MCF 10A (cell line): ENCODE measurements around the gene SLAMF1. TPM values are rescaled to one million over a fixed set of nuclear protein-coding genes. Genes with fewer than 3 reads are reported as not detected.
"Not testable (repeated sequence)": the region's sequence is repeated elsewhere in the genome, so short reads cannot be mapped to it uniquely, and the experiment has no call there.

Experiments used
- BruUV-seq: library from RNA; stranded (reverse); fragments of 400-500 nt; replicated peaks from 2 replicates; lab custom pipeline; 2021; lab: Mats Ljungman, UMichigan
- CTCF ChIA-PET: fragments of 300-600 bp; sonication (Branson Sonifier 250); formaldehyde crosslinking; extraction: SDS; loops from one replicate; lab custom pipeline; 2021; ENCODE audit warnings: antibody characterized with exemption, inconsistent platforms; lab: Yijun Ruan, JAX
- POLR2A ChIA-PET: fragments of 300-600, 350-650 bp; sonication (Branson Sonifier 250); formaldehyde crosslinking; extraction: SDS; loops from one replicate; lab custom pipeline; 2020; ENCODE audit warnings: antibody characterized with exemption, inconsistent platforms; lab: Yijun Ruan, JAX
- DNase-seq: peaks from one replicate; pipeline ENCODE4 v3.0.0-alpha.2; 2018; ENCODE audit not compliant: unreplicated experiment
- H3K27ac Mint-ChIP-seq: one replicate; pipeline ENCODE4 v1.8.0; 2022; ENCODE audit warnings: mild to moderate bottlenecking, low read depth, mixed read lengths; ENCODE audit not compliant: unreplicated experiment
- H3K27me3 Mint-ChIP-seq: one replicate; pipeline ENCODE4 v1.8.0; 2022; ENCODE audit warnings: mixed read lengths; ENCODE audit not compliant: insufficient read depth, unreplicated experiment
- H3K36me3 Mint-ChIP-seq: one replicate; pipeline ENCODE4 v1.8.0; 2022; ENCODE audit warnings: mild to moderate bottlenecking, moderate library complexity, mixed read lengths; ENCODE audit not compliant: insufficient read depth, unreplicated experiment
- H3K4me1 Mint-ChIP-seq: one replicate; pipeline ENCODE4 v1.8.0; 2022; ENCODE audit warnings: mixed read lengths; ENCODE audit not compliant: insufficient read depth, unreplicated experiment
- H3K4me3 Mint-ChIP-seq: one replicate; pipeline ENCODE4 v1.8.0; 2022; ENCODE audit warnings: mild to moderate bottlenecking, moderate library complexity, mixed read lengths; ENCODE audit not compliant: unreplicated experiment
- H3K9me3 Mint-ChIP-seq: one replicate; pipeline ENCODE4 v1.8.0; 2022; ENCODE audit warnings: mixed read lengths; ENCODE audit not compliant: unreplicated experiment
- intact Hi-C: fragments of 100-400 bp; cut with micrococcal nuclease; formaldehyde crosslinking; loops from 2 replicates; pipeline ENCODE4 v1.14.1; 2022
- total RNA-seq: library from RNA; stranded (reverse); gene quantifications from 2 replicates; pipeline ENCODE4 v1.2.3, GENCODE V29; 2022
- TF ChIP-seq, protein P1 (sequence below): fragments of 200-600 bp; IDR thresholded peaks from one replicate; pipeline ENCODE4 v1.8.0; 2022; ENCODE audit warnings: antibody characterized with exemption, mild to moderate bottlenecking; ENCODE audit not compliant: unreplicated experiment

The SLAMF1 gene
- total RNA-seq, 1 experiment from 2014 or later: not detected

DNA sequence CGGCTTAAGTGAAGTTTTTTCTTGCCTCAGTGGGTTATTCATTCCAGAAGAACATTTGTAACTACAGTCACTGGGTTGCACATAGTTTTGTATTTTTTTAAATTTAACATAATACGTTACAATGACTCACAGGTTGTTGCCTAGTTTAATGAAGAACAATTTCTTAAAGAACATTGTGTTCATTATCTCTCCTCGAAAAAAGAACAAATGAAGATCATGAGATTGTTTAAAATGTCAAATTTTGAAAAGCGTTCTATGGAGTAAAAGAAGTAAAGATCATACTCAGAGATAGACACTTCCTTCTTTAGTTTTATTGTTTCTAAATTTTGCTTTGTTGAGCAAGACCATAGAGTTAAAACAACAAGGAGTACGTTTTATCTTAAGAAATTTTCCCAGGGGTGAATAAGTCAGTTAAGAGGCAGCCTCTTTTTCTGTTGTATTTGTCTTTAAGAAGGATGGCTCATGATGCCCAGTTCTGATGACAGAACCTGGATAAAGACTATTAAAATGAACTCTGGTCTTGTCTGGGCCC is 10.5 kb upstream of the SLAMF1 start:
- H3K4me1 Mint-ChIP-seq: peaks cover 21% of the 10 kb centered on the region
- TF ChIP-seq, protein P1, sequence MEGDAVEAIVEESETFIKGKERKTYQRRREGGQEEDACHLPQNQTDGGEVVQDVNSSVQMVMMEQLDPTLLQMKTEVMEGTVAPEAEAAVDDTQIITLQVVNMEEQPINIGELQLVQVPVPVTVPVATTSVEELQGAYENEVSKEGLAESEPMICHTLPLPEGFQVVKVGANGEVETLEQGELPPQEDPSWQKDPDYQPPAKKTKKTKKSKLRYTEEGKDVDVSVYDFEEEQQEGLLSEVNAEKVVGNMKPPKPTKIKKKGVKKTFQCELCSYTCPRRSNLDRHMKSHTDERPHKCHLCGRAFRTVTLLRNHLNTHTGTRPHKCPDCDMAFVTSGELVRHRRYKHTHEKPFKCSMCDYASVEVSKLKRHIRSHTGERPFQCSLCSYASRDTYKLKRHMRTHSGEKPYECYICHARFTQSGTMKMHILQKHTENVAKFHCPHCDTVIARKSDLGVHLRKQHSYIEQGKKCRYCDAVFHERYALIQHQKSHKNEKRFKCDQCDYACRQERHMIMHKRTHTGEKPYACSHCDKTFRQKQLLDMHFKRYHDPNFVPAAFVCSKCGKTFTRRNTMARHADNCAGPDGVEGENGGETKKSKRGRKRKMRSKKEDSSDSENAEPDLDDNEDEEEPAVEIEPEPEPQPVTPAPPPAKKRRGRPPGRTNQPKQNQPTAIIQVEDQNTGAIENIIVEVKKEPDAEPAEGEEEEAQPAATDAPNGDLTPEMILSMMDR: no peak
- no TSS peak for BruUV-seq
- H3K4me3 Mint-ChIP-seq: peak overlapping the region; percentile 51
- no peaks in the 10 kb centered on the region for H3K36me3 Mint-ChIP-seq
- H3K27me3 Mint-ChIP-seq: no peaks in the 10 kb centered on the region
- intact Hi-C loops: no loop called here
- ChIA-PET CTCF (interaction anchor here (0.9 kb wide), 1 partner anchor 18 kb away, joined by 3 read pairs; no protein-coding TSS in a partner anchor), POLR2A (interaction anchor here (1.0 kb wide), 1 partner anchor 25 kb away, joined by 3 read pairs; no protein-coding TSS in a partner anchor)
- H3K27ac Mint-ChIP-seq: peak overlapping the region; percentile 97
- no peaks in the 10 kb centered on the region for H3K9me3 Mint-ChIP-seq
- DNase-seq: peak; percentile 36

DNA sequence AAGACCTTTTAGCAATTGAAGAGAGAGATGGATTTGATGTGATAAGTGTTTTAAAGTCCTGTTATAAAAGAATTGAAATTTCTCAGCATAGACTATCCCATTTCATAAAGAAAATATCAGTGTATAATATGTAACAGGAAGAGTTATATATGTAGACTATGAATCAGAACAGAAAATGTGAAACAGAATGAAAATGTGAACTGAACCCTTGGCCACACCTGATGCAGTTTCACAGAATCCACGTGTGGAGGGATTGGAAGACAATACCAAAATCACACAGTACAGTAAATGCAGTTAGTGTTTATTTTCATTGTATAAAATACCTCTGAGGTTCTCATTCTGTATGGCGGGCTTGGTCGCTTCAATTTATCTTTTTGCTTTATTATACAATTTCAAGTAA is 9.9 kb upstream of the SLAMF1 start:
- BruUV-seq: no TSS peak
- CTCF ChIA-PET: interaction anchor here (0.6 to 0.7 kb wide), 2 partner anchors 15 to 1374 kb away, joined by 3 read pairs; no protein-coding TSS in a partner anchor
- DNase-seq: no peak
- Mint-ChIP-seq H3K27me3 (no peaks in the 10 kb centered on the region), H3K36me3 (no peaks in the 10 kb centered on the region), H3K27ac (peak overlapping the region; percentile 97), H3K4me1 (peaks cover 21% of the 10 kb centered on the region), H3K4me3 (no peak overlapping the region), H3K9me3 (no peaks in the 10 kb centered on the region)
- TF ChIP-seq, protein P1: no peak
- POLR2A ChIA-PET: no interaction called here
- intact Hi-C loops: no loop called here

DNA sequence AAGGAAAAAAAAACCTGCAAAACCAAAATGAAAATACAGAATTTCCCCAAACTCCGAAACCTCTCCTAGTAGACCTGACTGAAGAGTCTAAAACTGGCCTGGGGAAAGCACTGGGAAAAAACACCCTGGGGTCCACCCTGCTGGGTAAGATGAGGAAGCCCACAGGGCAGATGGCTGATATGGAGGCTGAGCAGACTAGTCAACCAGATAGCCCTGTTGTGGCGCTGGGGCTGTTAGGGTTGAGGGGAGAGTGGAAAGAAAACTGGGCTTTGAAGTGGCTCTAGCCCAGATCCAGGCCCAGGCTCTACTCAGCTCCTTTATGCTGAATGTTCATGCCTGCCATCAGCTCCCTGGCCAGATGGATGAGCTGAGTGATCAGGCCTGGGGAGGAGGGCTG is 6.8 kb upstream of the SLAMF1 start:
- CTCF ChIA-PET: interaction anchor here (1.0 kb wide), 1 partner anchor 22 kb away, joined by 3 read pairs; no protein-coding TSS in a partner anchor
- no peak overlapping the region for H3K4me3 Mint-ChIP-seq
- H3K4me1 Mint-ChIP-seq: peaks cover 20% of the 10 kb centered on the region
- peaks cover 6% of the 10 kb centered on the region for H3K36me3 Mint-ChIP-seq
- H3K9me3 Mint-ChIP-seq: no peaks in the 10 kb centered on the region
- POLR2A ChIA-PET: no interaction called here
- BruUV-seq: no TSS peak
- H3K27ac Mint-ChIP-seq: no peak overlapping the region
- H3K27me3 Mint-ChIP-seq: no peaks in the 10 kb centered on the region
- DNase-seq: no peak
- intact Hi-C loops: no loop called here
- TF ChIP-seq, protein P1: no peak

DNA sequence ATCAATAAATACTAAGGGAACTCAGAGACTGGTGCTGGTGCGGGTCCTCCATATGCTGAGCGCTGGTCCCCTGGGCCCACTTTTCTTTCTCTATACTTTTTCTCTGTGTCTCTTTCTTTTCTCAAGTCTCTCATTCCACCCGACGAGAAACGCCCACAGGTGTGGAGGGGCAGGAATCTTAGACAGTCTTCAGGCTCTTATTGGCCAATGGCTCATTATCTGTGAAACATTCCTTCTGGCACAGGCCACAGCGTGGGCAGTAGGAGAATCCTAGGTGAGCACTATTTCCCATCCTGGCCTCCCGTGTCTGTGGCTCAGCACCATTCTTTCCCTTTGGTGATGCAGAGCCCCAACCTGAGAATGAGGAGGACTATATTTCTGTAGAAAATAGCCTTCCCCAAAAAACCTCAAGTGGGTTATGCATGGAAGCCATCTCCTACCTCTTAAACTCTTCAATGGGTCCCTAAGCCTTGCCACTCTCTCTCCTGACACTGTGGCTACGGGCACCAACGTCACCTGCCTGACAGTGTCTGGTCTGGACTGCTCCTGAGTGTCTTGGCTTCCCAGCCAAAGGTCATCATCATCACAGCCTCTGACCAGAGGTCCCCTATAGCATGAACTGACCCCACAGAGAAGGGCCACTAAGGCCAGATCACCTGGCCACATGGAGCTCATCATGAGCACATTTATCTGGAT is 6.2 kb upstream of the SLAMF1 start:
- intact Hi-C loops: no loop called here
- no peaks in the 10 kb centered on the region for H3K9me3 Mint-ChIP-seq
- no TSS peak for BruUV-seq
- TF ChIP-seq, protein P1: no peak
- POLR2A ChIA-PET: no interaction called here
- H3K27me3 Mint-ChIP-seq: no peaks in the 10 kb centered on the region
- H3K4me1 Mint-ChIP-seq: peaks cover 15% of the 10 kb centered on the region
- DNase-seq: no peak
- H3K36me3 Mint-ChIP-seq: peaks cover 6% of the 10 kb centered on the region
- CTCF ChIA-PET: interaction anchor here (1.0 kb wide), 1 partner anchor 22 kb away, joined by 3 read pairs; no protein-coding TSS in a partner anchor
- H3K4me3 Mint-ChIP-seq: no peak overlapping the region
- no peak overlapping the region for H3K27ac Mint-ChIP-seq

DNA sequence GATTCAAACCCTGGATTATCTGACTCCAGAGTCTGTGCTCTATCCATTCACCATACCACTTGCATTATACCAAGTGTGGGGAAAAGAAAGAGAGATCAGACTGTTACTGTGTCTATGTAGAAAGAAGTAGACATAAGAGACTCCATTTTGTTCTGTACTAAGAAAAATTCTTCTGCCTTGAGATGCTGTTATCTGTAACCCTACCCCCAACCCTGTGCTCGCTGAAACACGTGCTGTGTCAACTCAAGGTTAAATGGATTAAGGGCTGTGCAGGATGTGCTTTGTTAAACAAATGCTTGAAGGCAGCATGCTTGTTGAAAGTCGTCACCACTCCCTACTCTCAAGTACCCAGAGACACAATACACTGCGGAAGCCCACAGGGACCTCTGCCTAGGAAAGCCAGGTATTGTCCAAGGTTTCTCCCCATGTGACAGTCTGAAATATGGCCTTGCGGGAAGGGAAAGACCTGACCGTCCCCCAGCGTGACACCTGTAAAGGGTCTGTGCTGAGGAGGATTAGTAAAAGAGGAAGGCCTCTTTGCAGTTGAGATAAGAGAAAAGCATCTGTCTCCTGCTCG is 5.3 kb upstream of the SLAMF1 start:
- H3K9me3 Mint-ChIP-seq, H3K27me3 Mint-ChIP-seq, BruUV-seq, H3K27ac Mint-ChIP-seq, POLR2A ChIA-PET, H3K4me3 Mint-ChIP-seq, intact Hi-C loops, DNase-seq, H3K36me3 Mint-ChIP-seq, H3K4me1 Mint-ChIP-seq: not testable (repeated sequence)
- CTCF ChIA-PET: interaction anchor here (0.6 to 0.9 kb wide), 3 partner anchors 23 to 540 kb away, joined by 3 to 4 read pairs (median 3); no protein-coding TSS in a partner anchor
